Neural crest cell (in vitro differentiated cells): ENCODE measurements around the gene FHIT. TPM values are rescaled to one million over a fixed set of nuclear protein-coding genes. Genes with fewer than 3 reads are reported as not detected.

Source experiments
- DNase-seq: peaks from one replicate; pipeline ENCODE4 v3.0.0; 2021; ENCODE audit warnings: low read depth, mixed read lengths, low spot score
- H3K27ac Mint-ChIP-seq: one replicate; pipeline ENCODE4 v1.8.0; 2021; ENCODE audit warnings: mild to moderate bottlenecking, mixed read lengths; ENCODE audit not compliant: unreplicated experiment
- H3K27me3 Mint-ChIP-seq: 2 replicates; pipeline ENCODE4 v1.8.0; 2021; ENCODE audit warnings: low read depth, mild to moderate bottlenecking, mixed read lengths
- H3K36me3 Mint-ChIP-seq: 2 replicates; pipeline ENCODE4 v1.8.0; 2021; ENCODE audit warnings: low read depth, mild to moderate bottlenecking, mixed read lengths
- H3K4me1 Mint-ChIP-seq: 2 replicates; pipeline ENCODE4 v1.8.0; 2021; ENCODE audit warnings: mixed read lengths
- H3K4me3 Mint-ChIP-seq: one replicate; pipeline ENCODE4 v1.8.0; 2021; ENCODE audit warnings: mild to moderate bottlenecking, mixed read lengths
- H3K9me3 Mint-ChIP-seq: 2 replicates; pipeline ENCODE4 v1.8.0; 2021; ENCODE audit warnings: mixed read lengths
- total RNA-seq: library from RNA; stranded (reverse); gene quantifications from 2 replicates; pipeline ENCODE4 v1.2.1, GENCODE V29; 2021
- TF ChIP-seq, protein P1 (sequence below): fragments of 200-600 bp; sonication (generic); conservative IDR thresholded peaks from 2 replicates; pipeline ENCODE4 v1.5.0; 2021; ENCODE audit warnings: antibody characterized with exemption, mild to moderate bottlenecking

FHIT gene
- total RNA-seq, 1 donor from 2014 or later = 5.2 TPM

DNA sequence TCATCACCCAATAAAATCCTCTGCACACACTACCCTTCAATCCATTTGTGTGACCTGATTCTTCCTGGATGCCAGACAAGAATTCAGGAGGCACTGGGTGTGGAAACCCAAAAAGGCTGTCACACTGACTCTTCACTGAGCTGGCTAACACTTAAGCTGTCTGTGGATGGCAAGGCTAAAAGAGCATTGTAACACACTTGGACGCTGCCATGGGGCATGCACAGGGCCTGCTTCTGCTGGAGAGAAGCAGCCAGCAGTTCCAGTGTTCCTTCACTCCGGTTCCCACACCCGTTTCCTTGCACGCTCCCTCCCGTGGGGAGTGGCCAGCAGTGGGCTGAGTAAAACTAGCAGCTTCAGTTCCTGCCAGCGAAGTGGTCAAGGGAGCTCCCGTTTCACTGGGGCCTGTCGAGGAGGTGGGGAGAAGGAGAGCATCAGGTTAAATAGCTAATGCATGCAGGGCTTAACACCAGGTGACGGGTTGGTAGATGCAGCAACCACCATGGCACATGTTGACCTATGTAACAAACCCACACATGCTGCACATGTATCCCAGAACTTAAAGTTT is 737.1 kb downstream of the FHIT start:
- no peaks in the 10 kb centered on the region for H3K27me3 Mint-ChIP-seq
- TF ChIP-seq, protein P1, sequence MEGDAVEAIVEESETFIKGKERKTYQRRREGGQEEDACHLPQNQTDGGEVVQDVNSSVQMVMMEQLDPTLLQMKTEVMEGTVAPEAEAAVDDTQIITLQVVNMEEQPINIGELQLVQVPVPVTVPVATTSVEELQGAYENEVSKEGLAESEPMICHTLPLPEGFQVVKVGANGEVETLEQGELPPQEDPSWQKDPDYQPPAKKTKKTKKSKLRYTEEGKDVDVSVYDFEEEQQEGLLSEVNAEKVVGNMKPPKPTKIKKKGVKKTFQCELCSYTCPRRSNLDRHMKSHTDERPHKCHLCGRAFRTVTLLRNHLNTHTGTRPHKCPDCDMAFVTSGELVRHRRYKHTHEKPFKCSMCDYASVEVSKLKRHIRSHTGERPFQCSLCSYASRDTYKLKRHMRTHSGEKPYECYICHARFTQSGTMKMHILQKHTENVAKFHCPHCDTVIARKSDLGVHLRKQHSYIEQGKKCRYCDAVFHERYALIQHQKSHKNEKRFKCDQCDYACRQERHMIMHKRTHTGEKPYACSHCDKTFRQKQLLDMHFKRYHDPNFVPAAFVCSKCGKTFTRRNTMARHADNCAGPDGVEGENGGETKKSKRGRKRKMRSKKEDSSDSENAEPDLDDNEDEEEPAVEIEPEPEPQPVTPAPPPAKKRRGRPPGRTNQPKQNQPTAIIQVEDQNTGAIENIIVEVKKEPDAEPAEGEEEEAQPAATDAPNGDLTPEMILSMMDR = no peak
- H3K4me1 Mint-ChIP-seq = no peaks in the 10 kb centered on the region
- DNase-seq = no peak
- peaks cover 2% of the 10 kb centered on the region for H3K9me3 Mint-ChIP-seq
- no peak overlapping the region for H3K4me3 Mint-ChIP-seq
- peaks cover 3% of the 10 kb centered on the region for H3K36me3 Mint-ChIP-seq
- peak overlapping the region; percentile 81 for H3K27ac Mint-ChIP-seq

DNA sequence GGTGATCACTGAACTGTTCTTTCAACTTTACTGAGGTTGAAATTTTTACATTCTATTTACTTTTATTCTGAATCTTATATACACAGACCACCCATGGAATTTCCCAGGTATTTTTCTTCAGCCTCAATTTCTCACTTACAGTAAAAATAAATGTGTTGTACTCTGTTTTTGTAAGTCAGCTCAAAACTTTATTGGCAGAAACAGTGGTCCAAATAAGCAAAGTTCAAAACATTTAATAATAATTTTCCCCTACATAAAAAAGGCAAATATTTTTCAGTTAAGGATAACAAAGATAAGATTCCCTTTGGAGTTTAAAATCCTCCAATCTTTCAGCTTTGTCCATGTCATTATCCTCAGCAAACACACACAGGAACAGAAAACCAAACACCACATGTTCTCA is 738.0 kb downstream of the FHIT start:
- no peaks in the 10 kb centered on the region for H3K4me1 Mint-ChIP-seq
- no peaks in the 10 kb centered on the region for H3K27me3 Mint-ChIP-seq
- TF ChIP-seq, protein P1 = no peak
- H3K4me3 Mint-ChIP-seq = no peak overlapping the region
- H3K36me3 Mint-ChIP-seq = peaks cover 3% of the 10 kb centered on the region
- H3K9me3 Mint-ChIP-seq = peaks cover 2% of the 10 kb centered on the region
- DNase-seq = no peak
- H3K27ac Mint-ChIP-seq = no peak overlapping the region

- TF ChIP-seq, protein P1 = no peak
- peaks cover 2% of the 10 kb centered on the region for H3K9me3 Mint-ChIP-seq
- no peak overlapping the region for H3K27ac Mint-ChIP-seq
- H3K36me3 Mint-ChIP-seq = peaks cover 3% of the 10 kb centered on the region
- DNase-seq = no peak
- no peak overlapping the region for H3K4me3 Mint-ChIP-seq
- no peaks in the 10 kb centered on the region for H3K4me1 Mint-ChIP-seq
- H3K27me3 Mint-ChIP-seq = no peaks in the 10 kb centered on the region
Measured at GRCh38 chr3:60512506-60512905, 738.7 kb downstream of the FHIT start.

DNA sequence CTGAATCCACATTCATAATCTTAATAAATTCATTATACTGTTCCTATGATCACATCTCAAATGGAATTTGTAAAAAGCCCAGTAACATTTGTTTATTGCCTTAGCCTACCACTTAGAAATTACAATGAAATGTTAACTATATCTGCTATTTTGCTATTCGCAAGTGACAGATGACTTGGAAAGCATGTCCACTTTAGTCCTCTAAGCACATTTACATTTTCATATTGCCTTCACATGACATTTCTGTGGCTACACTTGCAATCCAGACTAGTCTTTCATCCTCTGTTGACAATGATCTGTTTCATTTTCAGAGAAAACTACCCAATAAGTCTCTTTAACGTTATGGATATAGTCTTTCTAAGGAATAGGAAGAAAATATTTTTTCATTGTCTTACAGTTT is 741.8 kb downstream of the FHIT start:
- Mint-ChIP-seq H3K36me3 (peaks cover 3% of the 10 kb centered on the region), H3K9me3 (peaks cover 4% of the 10 kb centered on the region), H3K27ac (no peak overlapping the region), H3K4me3 (no peak overlapping the region), H3K27me3 (no peaks in the 10 kb centered on the region), H3K4me1 (no peaks in the 10 kb centered on the region)
- TF ChIP-seq, protein P1 = no peak
- DNase-seq = no peak

GRCh38 chr3:60504827-60505457 is 746.3 kb downstream of the FHIT start:
- Mint-ChIP-seq H3K9me3 (peaks cover 6% of the 10 kb centered on the region), H3K4me1 (no peaks in the 10 kb centered on the region), H3K36me3 (peaks cover 3% of the 10 kb centered on the region), H3K27me3 (no peaks in the 10 kb centered on the region), H3K27ac (no peak overlapping the region), H3K4me3 (no peak overlapping the region)
- TF ChIP-seq, protein P1 = no peak
- no peak for DNase-seq
